Raji (cell line): ENCODE data around the gene CDK5RAP1.

Experiments
- POLR2A ChIP-seq: IDR thresholded peaks from 2 replicates; pipeline ENCODE4 v1.6.1; 2011; ENCODE audit warnings: low read depth, low read length, control low read depth; ENCODE audit not compliant: insufficient read depth

Gene CDK5RAP1

GRCh38 chr20:33310327-33310899 is 90.9 kb downstream of the CDK5RAP1 start:
- no peak for TF ChIP-seq POLR2A

- TF ChIP-seq POLR2A: no peak
Measured at GRCh38 chr20:33309631-33310030, 91.7 kb downstream of the CDK5RAP1 start.
